GM12878 (cell line): Measurements from ENCODE around the gene CAPZB. TPM values are rescaled to one million over a fixed set of nuclear protein-coding genes. Genes with fewer than 3 reads are reported as not detected.
A peak's percentile ranks its signal among the peaks of the same experiment; 100 is the strongest.

Experiments
- ATAC-seq: fragments of 200-7000 bp; cut with Tn5 transposase; 3 replicates; pipeline ENCODE4 v1.9.1; 2020; ENCODE audit warnings: mild to moderate bottlenecking, moderate library complexity
- BruUV-seq: library from RNA; stranded (reverse); fragments of 400-500 nt; replicated peaks from 2 replicates; lab custom pipeline; 2021; lab: Mats Ljungman, UMichigan
- CTCF ChIA-PET: fragments of 300-600 bp; sonication (Branson Sonifier 250); formaldehyde crosslinking; extraction: SDS; loops from one replicate; lab custom pipeline; 2021; ENCODE audit warnings: inconsistent platforms; lab: Yijun Ruan, JAX
- POLR2A ChIA-PET: fragments of 350-600 bp; formaldehyde crosslinking; extraction: SDS; loops from one replicate; lab custom pipeline; 2021; ENCODE audit warnings: inconsistent platforms; lab: Charles Lee
- RAD21 ChIA-PET: fragments of 300-600 bp; sonication (Branson Sonifier 250); formaldehyde crosslinking; loops from one replicate; lab custom pipeline; 2023; ENCODE audit warnings: antibody characterized with exemption; ENCODE audit not compliant: unreplicated experiment; lab: Charles Lee
- SMC1A ChIA-PET: fragments of 300-600 bp; sonication (Branson Sonifier 250); formaldehyde crosslinking; loops from one replicate; lab custom pipeline; 2023; ENCODE audit not compliant: unreplicated experiment, uncharacterized antibody; lab: Charles Lee
- DNase-seq: peaks from one replicate; pipeline ENCODE4 v3.0.0-alpha.2; 2011; ENCODE audit warnings: low read depth, low spot score
- FAIRE-seq: peaks from 3 replicates; lab custom pipeline; 2011; peaks lifted over from hg19 to GRCh38; lab: Jason Lieb, UNC
- H2AFZ ChIP-seq: 2 replicates; pipeline ENCODE4 v1.6.0; 2011; ENCODE audit warnings: low read depth, low read length, control low read depth; ENCODE audit not compliant: control insufficient read depth
- H3K27ac ChIP-seq: 2 replicates; pipeline ENCODE4 v1.5.1; 2011; ENCODE audit warnings: control low read depth; ENCODE audit not compliant: control insufficient read depth, insufficient read depth
- H3K27me3 ChIP-seq, 2 experiments: replicated peaks in 1 of 2; 2 replicates each; pipeline versions ENCODE4 v1.6.0 to v1.6.1; 2011; ENCODE audit warnings: low read length in 1 of 2; ENCODE audit not compliant: control insufficient read depth in 2 of 2, insufficient read depth in 2 of 2
- H3K36me3 ChIP-seq, 2 experiments: 2 replicates each; pipeline ENCODE4 v1.5.1; 2011; ENCODE audit warnings: low read length in 1 of 2; ENCODE audit not compliant: control insufficient read depth in 2 of 2, insufficient read depth in 2 of 2
- H3K4me1 ChIP-seq: 2 replicates; pipeline ENCODE4 v1.6.1; 2011; ENCODE audit warnings: mild to moderate bottlenecking, low read length, moderate library complexity, mixed read lengths; ENCODE audit not compliant: control insufficient read depth, insufficient read depth
- H3K4me2 ChIP-seq: 2 replicates; pipeline ENCODE4 v1.6.0; 2011; ENCODE audit warnings: control low read depth; ENCODE audit not compliant: control insufficient read depth, insufficient read depth
- H3K4me3 ChIP-seq: fragments of 200-600 bp; sonication (generic); 2 replicates; pipeline ENCODE4 v1.5.1; 2016
- H3K79me2 ChIP-seq: 2 replicates; pipeline ENCODE4 v1.6.0; 2011; ENCODE audit warnings: low read length; ENCODE audit not compliant: control insufficient read depth, insufficient read depth
- H3K9ac ChIP-seq: 2 replicates; pipeline ENCODE4 v1.8.0; 2011; ENCODE audit warnings: low read length, control low read depth, mixed read lengths; ENCODE audit not compliant: control insufficient read depth, insufficient read depth
- H3K9me3 ChIP-seq: replicated peaks from 3 replicates; pipeline ENCODE4 v1.5.1; 2011; ENCODE audit warnings: mild to moderate bottlenecking, low read length; ENCODE audit not compliant: control insufficient read depth, insufficient read depth
- H4K20me1 ChIP-seq: 2 replicates; pipeline ENCODE4 v1.6.0; 2011; ENCODE audit not compliant: control insufficient read depth, insufficient read depth
- BMI1 ChIP-seq: fragments of 450-650 bp; IDR thresholded peaks from 2 replicates; pipeline ENCODE4 v1.6.1; 2016; ENCODE audit warnings: mild to moderate bottlenecking, moderate library complexity, borderline replicate concordance
- BRCA1 ChIP-seq: IDR thresholded peaks from 2 replicates; pipeline ENCODE4 v1.6.1; 2011; ENCODE audit warnings: low read depth, low read length, improper control_type of control experiment
- CBFB ChIP-seq: IDR thresholded peaks from 2 replicates; pipeline ENCODE4 v1.6.1; 2016; ENCODE audit warnings: antibody characterized with exemption, low read depth
- CEBPB ChIP-seq, 2 experiments: fragments of 150-350 bp in 1 of 2; IDR thresholded peaks; 2 replicates each; pipeline ENCODE4 v1.6.1; 2012 to 2014; ENCODE audit warnings: low read depth in 2 of 2, low read length in 2 of 2, borderline replicate concordance in 1 of 2, inconsistent platforms in 1 of 2
- DPF2 ChIP-seq: fragments of 450-650 bp; IDR thresholded peaks from 2 replicates; pipeline ENCODE4 v1.6.1; 2017; ENCODE audit warnings: mild to moderate bottlenecking
- IKZF2 ChIP-seq, 2 experiments: fragments of 450-650 bp; IDR thresholded peaks; 2 replicates each; pipeline ENCODE4 v1.6.1; 2017; ENCODE audit warnings: mild to moderate bottlenecking in 2 of 2, moderate library complexity in 2 of 2
- MEF2A ChIP-seq: IDR thresholded peaks from 2 replicates; pipeline ENCODE4 v1.6.1; 2011; ENCODE audit warnings: low read depth, mild to moderate bottlenecking, low read length, moderate library complexity; ENCODE audit not compliant: insufficient read depth
- MEF2B ChIP-seq: fragments of 450-650 bp; IDR thresholded peaks from 2 replicates; pipeline ENCODE4 v1.6.1; 2018; ENCODE audit warnings: mild to moderate bottlenecking, moderate library complexity; ENCODE audit not compliant: partially characterized antibody, poor library complexity, severe bottlenecking
- NRF1 ChIP-seq: conservative IDR thresholded peaks from 2 replicates; pipeline ENCODE4 v1.6.1; 2011; ENCODE audit warnings: mild to moderate bottlenecking, low read depth, low read length, improper control_type of control experiment
- PML ChIP-seq: IDR thresholded peaks from 2 replicates; pipeline ENCODE4 v1.6.1; 2012; ENCODE audit warnings: low read length, inconsistent platforms
- POU2F2 ChIP-seq: IDR thresholded peaks from 3 replicates; pipeline ENCODE4 v1.6.1; 2011; ENCODE audit warnings: low read depth, mild to moderate bottlenecking, low read length, borderline replicate concordance
- RAD21 ChIP-seq: IDR thresholded peaks from 2 replicates; pipeline ENCODE4 v1.6.1; 2011; ENCODE audit warnings: mild to moderate bottlenecking, low read depth, low read length, moderate library complexity; ENCODE audit not compliant: insufficient read depth
- RUNX3 ChIP-seq: IDR thresholded peaks from 2 replicates; pipeline ENCODE4 v1.6.1; 2012; ENCODE audit warnings: low read length, inconsistent platforms
- SMAD5 ChIP-seq: IDR thresholded peaks from 2 replicates; pipeline ENCODE4 v1.6.1; 2016; ENCODE audit warnings: antibody characterized with exemption, low read depth
- SMC3 ChIP-seq: IDR thresholded peaks from 2 replicates; pipeline ENCODE4 v1.6.1; 2011; ENCODE audit warnings: low read length, improper control_type of control experiment, borderline replicate concordance
- SREBF2 ChIP-seq: IDR thresholded peaks from 2 replicates; pipeline ENCODE4 v1.6.1; 2012; ENCODE audit warnings: mild to moderate bottlenecking, low read length
- SUZ12 ChIP-seq: fragments of 200-600 bp; sonication (generic); IDR thresholded peaks from one replicate; pipeline ENCODE4 v1.6.1; 2018; ENCODE audit warnings: antibody characterized with exemption, mild to moderate bottlenecking; ENCODE audit not compliant: unreplicated experiment
- TCF12 ChIP-seq: IDR thresholded peaks from 2 replicates; pipeline ENCODE4 v1.6.1; 2011; ENCODE audit warnings: low read depth, mild to moderate bottlenecking, low read length
- USF1 ChIP-seq: IDR thresholded peaks from 2 replicates; pipeline ENCODE4 v1.6.1; 2011; ENCODE audit warnings: borderline replicate concordance, low read depth, mild to moderate bottlenecking, moderate library complexity, mixed read lengths, low read length; ENCODE audit not compliant: insufficient read depth; ENCODE audit errors: extremely low read length
- ZBED1 ChIP-seq: IDR thresholded peaks from 2 replicates; pipeline ENCODE4 v1.6.1; 2016; ENCODE audit warnings: borderline replicate concordance
- WGBS: methylation state at CpG from one replicate; pipeline ENCODE4 v1.1.6; 2016; ENCODE audit warnings: low lambda C conversion rate; ENCODE audit not compliant: insufficient replicate concordance, insufficient coverage; ENCODE audit errors: missing lambda C conversion rate; 5-methylcytosine and 5-hydroxymethylcytosine counted together
- in situ Hi-C: fragments of 300-500 bp; cut with MboI; formaldehyde crosslinking; loops from 9 replicates; pipeline ENCODE4 v1.14.3; 2018; ENCODE audit warnings: mixed read lengths
- intact Hi-C: fragments of 100-400 bp; cut with micrococcal nuclease; formaldehyde crosslinking; loops from one replicate; pipeline ENCODE4 v1.14.2; 2022; ENCODE audit not compliant: unreplicated experiment
- polyA plus RNA-seq, 11 experiments: library from polyadenylated mRNA; depleted of rRNA in 4 of 11; unstranded in 6 of 11; stranded (reverse) in 5 of 11; fragments of >200 nt; fragmentation: Nextera tagmentation in 4 of 11; fragmentation: Illumina TruSeq in 1 of 11; extraction: Ambion mirVana in 4 of 11; extraction: Trizol in 1 of 11; gene quantifications; 1 replicate in 1 of 11; 2 replicates in 10 of 11; pipeline versions ENCODE4 v1.2.1 to v1.2.3, GENCODE V29; 2011 to 2016; ENCODE audit warnings: inconsistent platforms in 2 of 11, missing spikeins in 2 of 11, low read depth in 1 of 11
- total RNA-seq, 4 experiments: library from RNA; depleted of rRNA in 3 of 4; stranded (reverse); fragments of >200 nt in 3 of 4; fragmentation: Illumina TruSeq in 1 of 4; extraction: Trizol in 1 of 4; gene quantifications; 2 replicates each; pipeline versions ENCODE4 v1.2.1 to v1.2.3, GENCODE V29; 2013 to 2021
- TF ChIP-seq, protein P1 (sequence below): IDR thresholded peaks from 2 replicates; pipeline ENCODE4 v1.6.1; 2012; ENCODE audit warnings: low read depth, low read length, improper control_type of control experiment

Gene CAPZB
- total and polyA plus RNA-seq, 10 of the 15 experiments (the other 5 are each of a cell fraction or from before 2014, with no cell fraction given), result 104 to 454 (median 213) TPM

DNA sequence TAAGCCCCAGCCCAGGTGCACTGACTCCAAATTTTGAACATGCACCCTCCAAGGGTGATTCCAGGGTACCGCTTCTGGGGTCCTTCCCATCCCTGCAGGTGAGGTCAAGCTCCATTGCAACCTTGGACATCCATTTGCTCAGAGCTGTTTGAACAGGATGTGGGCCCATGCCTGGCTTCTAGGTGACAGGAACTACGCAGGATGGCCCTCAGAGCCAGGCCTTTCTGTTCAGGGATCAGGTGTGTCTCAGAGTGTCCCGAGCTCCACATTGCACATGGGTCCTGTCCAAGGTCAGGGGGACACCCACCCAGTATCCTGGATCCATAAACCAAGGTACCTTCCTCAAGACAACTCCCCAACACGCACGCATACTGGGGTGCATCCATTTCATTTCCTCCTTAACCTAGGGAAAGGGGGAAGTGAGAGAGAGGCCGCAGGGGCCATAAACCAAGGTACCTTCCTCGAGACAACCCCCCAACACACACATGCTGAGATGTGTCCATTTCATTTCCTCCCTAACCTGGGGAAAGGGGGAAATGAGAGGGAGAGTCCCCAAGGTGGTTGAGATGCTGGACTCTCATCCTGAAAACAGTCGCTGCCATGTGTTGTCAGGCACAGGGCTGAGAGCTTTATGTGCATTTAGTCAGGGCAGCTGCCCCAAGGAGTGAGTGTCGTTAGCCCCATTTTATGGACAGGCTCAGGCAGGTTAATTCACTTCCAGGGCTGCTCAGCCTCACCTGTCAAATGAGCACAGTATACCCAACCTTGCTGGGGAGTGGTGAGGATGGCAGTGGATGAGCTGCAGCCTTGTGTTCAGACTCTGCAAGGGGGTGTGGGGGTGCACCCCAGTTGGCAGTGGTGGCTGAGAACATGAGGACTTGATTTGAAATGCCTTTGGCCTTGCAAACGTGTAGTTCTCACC is 171.1 kb downstream of the CAPZB start (continued):
- TF ChIP-seq SUZ12, result no peak
- no peak for TF ChIP-seq SMC3
- TF ChIP-seq DPF2, result peak; percentile 53
- peak; percentile 67 to 84 for TF ChIP-seq IKZF2 (IDR thresholded peaks at IDR 0.05)
- TF ChIP-seq PML, result no peak
- TF ChIP-seq NRF1, result no peak
- peak; percentile 73 for TF ChIP-seq RUNX3

DNA sequence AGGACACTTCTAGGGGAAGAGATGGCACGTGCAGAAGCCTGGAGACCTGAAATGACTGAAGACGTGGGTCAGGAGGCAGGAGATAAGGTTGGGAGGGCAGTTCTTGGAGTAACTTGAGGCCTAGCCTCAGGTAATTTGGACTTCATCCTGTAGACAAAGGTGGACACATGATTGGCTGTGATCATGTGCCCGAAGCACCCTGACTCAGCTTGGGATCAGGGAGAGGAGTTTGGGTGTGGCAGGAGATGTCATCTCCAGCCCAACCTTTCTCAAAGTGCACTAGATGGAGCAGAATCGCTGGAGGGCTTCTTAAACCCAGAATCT is 171.7 kb downstream of the CAPZB start:
- Histone ChIP-seq H3K4me3 (peak overlapping the region; percentile 83; the same call in 1 of the 2 replicates), H3K27me3 (no peaks in the 10 kb centered on the region), H3K9ac (no peak overlapping the region; the same call in 1 of the 2 replicates), H3K9me3 (no peaks in the 10 kb centered on the region), H3K36me3 (no peaks in the 10 kb centered on the region), H2AFZ (no peak overlapping the region), H4K20me1 (no peaks in the 10 kb centered on the region; the same call in 1 of the 2 replicates), H3K79me2 (peaks cover 22% of the 10 kb centered on the region), H3K27ac (peak overlapping the region; percentile 80; the same call in 1 of the 2 replicates), H3K4me2 (peak overlapping the region; percentile 89), H3K4me1 (peaks cover 46% of the 10 kb centered on the region)
- FAIRE-seq, result no peak
- no peak for TF ChIP-seq RAD21
- TF ChIP-seq, protein P1, sequence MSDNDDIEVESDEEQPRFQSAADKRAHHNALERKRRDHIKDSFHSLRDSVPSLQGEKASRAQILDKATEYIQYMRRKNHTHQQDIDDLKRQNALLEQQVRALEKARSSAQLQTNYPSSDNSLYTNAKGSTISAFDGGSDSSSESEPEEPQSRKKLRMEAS, result no peak
- no peak for TF ChIP-seq POU2F2
- no peak for TF ChIP-seq CEBPB (IDR thresholded peaks at IDR 0.05; ENCODE audit: borderline replicate concordance in 1 of 2, low read depth in 2 of 2, low read length in 2 of 2)
- no peak for TF ChIP-seq SMAD5
- no peak for TF ChIP-seq TCF12
- TF ChIP-seq MEF2A, result no peak
- TF ChIP-seq CBFB, result no peak
- no peak for TF ChIP-seq USF1
- no peak for TF ChIP-seq BRCA1
- TF ChIP-seq ZBED1, result no peak
- no peak for TF ChIP-seq SREBF2
- TF ChIP-seq BMI1, result no peak
- TF ChIP-seq MEF2B, result no peak
- BruUV-seq, result no TSS peak
- RAD21 ChIA-PET, result no interaction called here
- DNase-seq, result no peak
- ATAC-seq, result no peak
- intact Hi-C loops (loop anchor here (5.0 to 10.0 kb wide), 3 partner anchors 61 to 341 kb away; partner anchors contain the start of genes CAPZB, EMC1 and MRTO4), in situ Hi-C loops (no loop called here)
- SMC1A ChIA-PET, result no interaction called here
- POLR2A ChIA-PET, result interaction anchor here (1.1 kb wide), 1 partner anchor 62 kb away, joined by 4 read pairs; the partner anchor contains the start of genes EMC1 and MRTO4
- CTCF ChIA-PET, result no interaction called here
- 62% methylated on average over 4 of the region's 4 CpGs for WGBS
